H1 (cell line): Measurements from ENCODE around the gene GALK1. TPM values are rescaled to one million over a fixed set of nuclear protein-coding genes. Genes with fewer than 3 reads are reported as not detected.

ENCODE experiments used
- JUND ChIP-seq: IDR thresholded peaks from 2 replicates; pipeline ENCODE4 v1.6.1; 2011; ENCODE audit warnings: mild to moderate bottlenecking, improper control_type of control experiment, low read length
- POU5F1 ChIP-seq: IDR thresholded peaks from 2 replicates; pipeline ENCODE4 v1.6.1; 2011; ENCODE audit warnings: low read depth, mild to moderate bottlenecking, low read length, moderate library complexity
- RFX5 ChIP-seq: IDR thresholded peaks from 2 replicates; pipeline ENCODE4 v1.6.1; 2011; ENCODE audit warnings: low read depth, low read length, improper control_type of control experiment, borderline replicate concordance
- YY1 ChIP-seq: IDR thresholded peaks from 2 replicates; pipeline ENCODE4 v1.6.1; 2011; ENCODE audit warnings: low read depth, mild to moderate bottlenecking, low read length
- polyA plus RNA-seq, 7 experiments: library from polyadenylated mRNA; depleted of rRNA in 3 of 7; stranded (reverse) in 5 of 7; unstranded in 2 of 7; fragments of >200 nt in 5 of 7; fragments of 200-250 nt in 2 of 7; gene quantifications; 1 replicate in 5 of 7; 2 replicates in 1 of 7; 4 replicates in 1 of 7; pipeline versions ENCODE4 v1.2.1 to v1.2.3, GENCODE V29; 2011 to 2013; ENCODE audit warnings: missing spikeins in 2 of 7, mixed read lengths in 2 of 7
- total RNA-seq: library from RNA; stranded (reverse); fragmentation: NEBNext Ultra II Directional; extraction: Animal tissue kit (Norgen Biotek cat#: 25700); gene quantifications from 2 replicates; pipeline ENCODE4 v1.2.1, GENCODE V29; 2021

The GALK1 gene
- total and polyA plus RNA-seq, 2 of the 8 experiments (the other 6 are each of a cell fraction or from before 2014, with no cell fraction given) = 34.1 to 47.9 TPM

- TF ChIP-seq JUND (no peak), YY1 (no peak), POU5F1 (no peak), RFX5 (no peak)
Measured at GRCh38 chr17:75754378-75755204, 10.4 kb downstream of the GALK1 start (continued).
